Panc1 (cell line): ENCODE results near the gene KRTAP2-3.

ENCODE experiments used
- POLR2AphosphoS5 ChIP-seq: IDR thresholded peaks from 2 replicates; pipeline ENCODE4 v1.6.1; 2012; ENCODE audit warnings: mild to moderate bottlenecking, low read depth, low read length, moderate library complexity
- SIN3A ChIP-seq: IDR thresholded peaks from 2 replicates; pipeline ENCODE4 v1.6.1; 2012; ENCODE audit warnings: low read depth, mild to moderate bottlenecking, low read length, moderate library complexity, borderline replicate concordance; ENCODE audit not compliant: insufficient read depth
- TCF7L2 ChIP-seq: IDR thresholded peaks from 2 replicates; pipeline ENCODE4 v1.6.1; 2011; ENCODE audit warnings: mild to moderate bottlenecking, low read depth, low read length, inconsistent platforms
- TF ChIP-seq, protein P1 (sequence below): fragments of 450-650 bp; IDR thresholded peaks from 2 replicates; pipeline ENCODE4 v1.5.1; 2017; ENCODE audit warnings: mild to moderate bottlenecking

DNA sequence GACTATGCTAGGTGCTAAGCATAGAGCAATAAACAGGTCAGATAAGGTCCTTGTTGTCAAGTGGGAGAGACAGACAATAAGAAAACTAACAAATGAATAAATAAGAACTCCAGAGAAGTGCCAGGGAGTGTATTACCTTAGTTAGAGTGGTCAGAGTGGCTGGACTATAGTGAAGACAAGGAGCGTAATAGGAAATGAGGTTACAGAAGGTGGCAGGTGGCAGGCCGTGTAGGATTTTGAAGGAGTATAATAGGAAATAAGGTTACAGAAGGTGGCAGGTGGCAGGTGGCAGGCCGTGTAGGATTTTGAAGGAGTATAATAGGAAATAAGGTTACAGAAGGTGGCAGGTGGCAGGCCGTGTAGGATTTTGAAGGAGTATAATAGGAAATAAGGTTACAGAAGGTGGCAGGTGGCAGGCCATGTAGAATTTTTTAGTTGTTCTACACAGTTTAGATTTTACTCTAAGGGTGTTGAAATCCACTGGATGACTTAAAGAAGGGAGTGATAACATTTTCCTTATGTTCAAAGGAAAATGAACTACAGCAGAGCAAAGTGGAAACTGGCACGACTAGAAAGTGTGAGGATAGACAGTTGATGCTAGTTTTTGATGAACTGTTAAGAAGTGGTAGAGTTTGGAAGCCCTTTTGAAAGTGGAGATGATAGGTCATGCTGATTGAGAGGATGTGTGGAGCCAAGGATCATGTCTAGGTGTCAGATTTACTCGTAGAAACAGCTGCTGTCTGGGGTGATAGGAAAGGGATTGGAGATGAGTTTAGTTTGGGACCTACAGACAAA, 47.4 kb downstream of the KRTAP2-3 start:
- TF ChIP-seq, protein P1, sequence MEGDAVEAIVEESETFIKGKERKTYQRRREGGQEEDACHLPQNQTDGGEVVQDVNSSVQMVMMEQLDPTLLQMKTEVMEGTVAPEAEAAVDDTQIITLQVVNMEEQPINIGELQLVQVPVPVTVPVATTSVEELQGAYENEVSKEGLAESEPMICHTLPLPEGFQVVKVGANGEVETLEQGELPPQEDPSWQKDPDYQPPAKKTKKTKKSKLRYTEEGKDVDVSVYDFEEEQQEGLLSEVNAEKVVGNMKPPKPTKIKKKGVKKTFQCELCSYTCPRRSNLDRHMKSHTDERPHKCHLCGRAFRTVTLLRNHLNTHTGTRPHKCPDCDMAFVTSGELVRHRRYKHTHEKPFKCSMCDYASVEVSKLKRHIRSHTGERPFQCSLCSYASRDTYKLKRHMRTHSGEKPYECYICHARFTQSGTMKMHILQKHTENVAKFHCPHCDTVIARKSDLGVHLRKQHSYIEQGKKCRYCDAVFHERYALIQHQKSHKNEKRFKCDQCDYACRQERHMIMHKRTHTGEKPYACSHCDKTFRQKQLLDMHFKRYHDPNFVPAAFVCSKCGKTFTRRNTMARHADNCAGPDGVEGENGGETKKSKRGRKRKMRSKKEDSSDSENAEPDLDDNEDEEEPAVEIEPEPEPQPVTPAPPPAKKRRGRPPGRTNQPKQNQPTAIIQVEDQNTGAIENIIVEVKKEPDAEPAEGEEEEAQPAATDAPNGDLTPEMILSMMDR = no peak
- TF ChIP-seq TCF7L2 (no peak), POLR2AphosphoS5 (no peak), SIN3A (no peak)
